MM.1S (cell line): Measurements from ENCODE around the gene RAB22A.

Experiments
- CTCF ChIP-seq: fragments of 300-600 bp; sonication (generic); IDR thresholded peaks from 2 replicates; pipeline ENCODE4 v1.5.1; 2016; ENCODE audit warnings: antibody characterized with exemption, low read length, mixed read lengths
- EZH2 ChIP-seq: fragments of 300-600 bp; sonication (generic); optimal IDR thresholded peaks from 2 replicates; pipeline ENCODE3; 2017; ENCODE audit warnings: low read depth, mild to moderate bottlenecking, antibody characterized with exemption, low read length, mixed read lengths
- EZH2phosphoT487 ChIP-seq: fragments of 300-600 bp; sonication (generic); IDR thresholded peaks from 2 replicates; pipeline ENCODE4 v1.6.1; 2018; ENCODE audit warnings: antibody characterized with exemption, low read length

- TF ChIP-seq CTCF, result no peak
- no peak for TF ChIP-seq EZH2
- no peak for TF ChIP-seq EZH2phosphoT487
Measured at GRCh38 chr20:58340853-58341252, 31.3 kb downstream of the RAB22A start.
